Bone marrow (tissue), 2 donors: Measurements from ENCODE around the gene DAP3.
A peak's percentile ranks its signal among the peaks of the same experiment; 100 is the strongest.
"Not testable (repeated sequence)": the region's sequence is repeated elsewhere in the genome, so short reads cannot be mapped to it uniquely, and the experiment has no call there.

ENCODE experiments used
- DNase-seq, 2 donors: peaks; one replicate each; lab custom pipeline; 2025; lab: John Stamatoyannopoulos, UW

DAP3 gene

GRCh38 chr1:155689081-155689607 lies at the start of gene DAP3:
Gene DAP3 (plus strand): TSS chr1:155689091. CDS start chr1:155709780, 20,689 bp downstream.
- not testable (repeated sequence) for DNase-seq

DNA sequence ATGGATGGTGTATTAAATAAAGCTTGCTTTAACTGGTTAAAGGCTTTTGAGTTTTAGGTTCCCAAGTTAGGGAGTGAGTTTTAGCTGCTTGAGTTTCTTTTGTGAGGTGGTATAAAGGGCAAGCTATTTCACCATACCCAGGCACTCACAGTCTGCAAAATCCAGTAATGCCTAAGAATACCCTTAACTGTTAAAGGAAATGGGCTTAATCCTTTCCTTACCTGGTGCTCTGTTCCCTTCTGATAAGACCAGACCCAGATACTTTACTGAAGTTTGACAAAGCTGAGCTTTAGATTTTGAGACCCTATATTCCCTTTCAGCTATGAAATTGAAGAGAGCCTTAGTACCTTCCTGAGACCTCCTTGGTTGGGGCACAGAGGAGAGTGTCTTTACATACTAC lies 48.5 kb upstream of the DAP3 start:
- DNase-seq = no peak

DNA sequence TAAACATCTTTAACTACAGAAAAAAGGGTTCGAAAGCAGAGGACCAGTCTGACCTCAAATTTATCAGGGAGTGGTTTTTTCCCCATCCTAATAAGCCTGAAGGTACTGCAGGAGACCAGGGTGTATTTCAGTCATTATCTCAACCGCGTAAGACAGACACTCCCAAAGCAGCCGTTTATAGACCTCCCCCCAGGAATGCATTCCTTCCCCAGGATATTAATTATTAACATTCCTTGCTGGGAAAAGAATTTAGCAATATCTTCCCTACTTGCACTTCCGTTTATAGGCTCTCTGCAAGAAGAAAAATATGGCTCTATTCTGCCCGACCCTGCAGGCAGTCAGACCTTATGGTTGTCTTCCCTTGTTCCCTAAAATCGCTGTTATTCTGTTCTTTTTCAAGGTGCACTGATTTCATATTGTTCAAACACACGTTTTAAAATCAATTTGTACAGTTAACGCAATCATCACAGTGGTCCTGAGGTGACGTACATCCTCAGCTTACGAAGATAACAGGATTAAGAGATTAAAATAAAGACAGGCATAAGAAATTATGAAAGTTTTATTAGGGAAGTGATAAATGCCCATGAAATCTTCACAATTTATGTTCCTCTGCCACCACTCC lies 46.2 kb upstream of the DAP3 start:
- not testable (repeated sequence) for DNase-seq

DNA sequence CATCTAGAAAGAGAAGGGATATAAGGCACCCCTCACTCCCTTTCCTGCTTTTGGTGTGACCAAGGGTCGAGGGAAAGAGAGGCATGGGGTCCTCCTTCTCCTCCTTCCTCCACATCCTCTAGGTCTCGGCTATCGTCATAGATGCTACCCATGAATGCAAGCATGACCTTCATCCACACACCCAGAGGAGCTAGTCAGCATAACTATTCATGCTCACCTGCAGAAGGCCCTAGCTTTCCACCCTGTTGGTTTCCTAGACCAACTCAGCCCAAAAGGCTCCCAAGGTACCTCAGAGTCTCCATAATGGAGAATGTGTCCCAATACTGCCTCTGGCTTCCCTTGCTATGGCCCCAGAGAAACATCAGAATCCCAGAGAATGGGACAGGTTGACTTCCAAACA lies 45.7 kb upstream of the DAP3 start:
- DNase-seq = no peak

- DNase-seq = no peak
These were observed 43.8 kb upstream of the DAP3 start for GRCh38 chr1:155645034-155645598.

DNA sequence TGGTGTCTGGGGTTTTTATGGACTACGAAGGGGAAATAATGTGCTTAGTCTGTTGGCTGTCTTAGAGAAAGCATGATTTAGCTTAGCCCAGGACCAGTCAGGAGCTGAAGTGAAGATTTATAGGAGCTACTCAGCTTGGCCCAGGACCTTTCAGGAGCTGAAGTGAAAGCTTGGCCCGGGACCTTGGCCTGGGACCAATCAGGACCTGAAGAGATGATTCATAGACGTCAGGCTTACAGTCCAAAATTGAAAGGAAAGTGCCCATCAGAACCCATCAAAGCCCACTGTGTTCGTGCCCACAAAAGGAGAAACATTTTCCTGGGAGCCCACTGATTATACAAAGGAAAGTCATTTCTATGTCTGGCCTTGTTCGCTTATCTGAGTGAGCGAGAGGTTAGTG lies 43.2 kb upstream of the DAP3 start:
- DNase-seq = no peak

- DNase-seq = no peak
These were observed 42.6 kb upstream of the DAP3 start for GRCh38 chr1:155646307-155646706.

GRCh38 chr1:155648207-155649147 lies 40.4 kb upstream of the DAP3 start:
- peak; percentile 24 to 43 for DNase-seq

GRCh38 chr1:155649676-155650075 lies 39.2 kb upstream of the DAP3 start:
- DNase-seq = peak in 1 of 2 donors; percentile 9

- no peak for DNase-seq
These were observed 38.6 kb upstream of the DAP3 start for GRCh38 chr1:155650231-155650757.

GRCh38 chr1:155651861-155652661 lies 36.8 kb upstream of the DAP3 start:
- DNase-seq = no peak

DNA sequence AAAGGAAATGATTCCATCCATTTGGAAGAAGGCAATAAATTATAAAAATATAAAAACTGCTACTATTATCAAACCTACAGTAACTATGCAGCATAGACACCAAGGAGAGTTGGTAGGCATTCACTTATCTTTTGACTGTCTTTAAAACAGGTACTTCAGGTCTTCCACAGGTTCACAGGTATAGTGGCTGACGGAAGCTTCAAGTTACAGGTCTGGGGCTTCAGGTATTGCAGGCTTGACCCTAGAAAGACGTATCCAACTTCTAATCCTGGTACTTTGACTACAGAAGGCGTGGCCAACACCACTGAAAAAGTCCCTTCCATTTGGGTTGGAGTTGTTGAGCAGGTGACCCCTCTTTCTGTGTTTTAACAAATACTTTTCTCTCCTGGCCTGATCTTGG lies 35.9 kb upstream of the DAP3 start:
- DNase-seq = no peak

GRCh38 chr1:155657463-155657862 lies 31.4 kb upstream of the DAP3 start:
- DNase-seq = no peak

DNA sequence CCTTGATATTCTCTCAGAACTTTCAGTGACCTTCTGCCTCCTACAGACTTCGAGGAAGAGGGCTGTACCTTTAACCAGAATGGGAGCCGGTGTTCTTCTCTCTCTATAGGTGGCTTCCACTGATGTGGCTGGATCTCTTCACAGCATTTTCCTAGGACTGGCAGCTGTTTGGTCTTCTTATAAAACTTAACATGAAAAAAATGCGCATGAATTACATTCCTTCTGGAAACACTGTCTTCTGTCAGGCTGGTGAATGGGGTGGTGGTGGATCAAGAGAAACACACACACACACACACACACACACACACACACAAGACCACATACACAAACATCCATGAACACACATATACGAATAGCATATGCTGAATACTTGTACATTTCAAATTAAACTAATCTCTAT lies 27.7 kb upstream of the DAP3 start:
- not testable (repeated sequence) for DNase-seq

DNA sequence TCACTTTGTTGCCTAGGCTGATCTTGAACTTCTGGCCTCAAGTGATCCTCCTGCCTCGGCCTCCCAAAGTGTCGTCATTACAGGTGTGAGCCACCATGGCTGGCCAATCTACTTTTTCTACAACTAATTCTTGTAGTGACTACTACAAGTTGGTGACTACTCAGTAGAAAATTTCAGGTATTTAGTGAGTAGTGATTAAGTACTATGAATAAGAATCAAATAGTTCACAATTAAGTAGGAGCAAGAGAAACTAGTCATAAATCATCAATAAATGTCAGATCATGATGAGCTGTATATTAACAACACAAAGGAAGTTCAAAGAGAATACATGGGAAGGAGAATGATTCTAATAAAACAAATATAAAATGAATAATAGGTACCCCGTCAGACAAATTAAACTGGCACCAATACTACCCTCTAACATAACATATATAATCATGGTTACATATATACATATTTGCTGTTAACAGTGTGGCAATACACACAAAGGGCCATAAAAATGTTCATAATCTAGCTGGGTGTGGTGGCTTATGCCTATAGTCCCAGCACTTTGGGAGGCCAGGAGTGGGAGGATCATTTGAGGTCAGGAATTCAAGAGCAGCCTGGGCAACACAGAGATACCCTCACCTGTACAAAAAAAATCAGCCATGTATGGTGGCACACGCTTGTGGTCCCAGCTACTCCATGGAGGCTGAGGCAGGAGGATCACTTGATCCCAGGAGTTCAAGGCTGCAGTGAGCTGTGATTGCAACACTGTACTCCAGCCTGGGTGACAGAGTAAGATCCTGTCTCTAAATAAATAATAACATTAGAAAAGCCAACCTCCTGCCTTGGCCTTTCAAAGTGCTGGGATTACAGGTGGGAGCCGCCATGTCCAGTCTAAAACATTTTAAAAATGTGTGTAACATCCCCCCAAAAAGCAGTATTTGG lies 19.4 kb upstream of the DAP3 start:
- no peak for DNase-seq

DNA sequence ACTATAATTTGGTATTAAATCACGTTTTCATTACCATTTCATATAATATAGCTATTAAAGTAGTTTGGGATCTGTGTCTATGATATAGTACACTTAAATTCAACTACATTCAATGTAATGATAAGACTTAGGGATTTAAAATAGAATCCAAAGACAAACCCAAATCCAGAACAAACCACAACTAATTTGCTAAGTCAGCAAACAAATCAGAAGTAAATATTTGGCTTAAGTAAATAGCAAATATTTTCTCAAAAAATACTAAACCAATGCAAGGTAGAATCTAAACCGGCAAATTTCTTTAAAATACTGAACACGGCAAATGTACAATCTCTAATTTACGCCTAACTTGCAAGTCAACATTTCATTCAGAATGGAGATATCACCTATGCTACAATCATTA lies 17.1 kb upstream of the DAP3 start:
- DNase-seq = no peak

DNA sequence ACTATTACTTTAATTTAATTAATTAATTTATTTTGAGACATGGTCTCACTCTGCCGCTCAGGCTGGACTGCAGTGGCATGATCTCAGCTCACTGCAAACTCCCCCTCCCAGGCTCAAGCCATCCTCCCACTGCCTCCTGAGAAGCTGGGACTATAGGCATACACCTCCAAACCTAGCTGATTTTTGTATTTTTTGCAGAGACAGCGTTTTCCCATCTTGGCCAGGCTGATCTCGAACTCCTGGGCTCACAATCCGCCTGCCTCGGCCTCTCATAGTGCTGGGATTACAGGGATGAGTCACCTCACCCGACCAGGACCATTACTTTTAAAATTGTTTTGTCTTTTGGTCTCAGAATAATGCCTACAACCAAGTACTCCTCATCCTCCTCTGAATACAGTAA lies 15.9 kb upstream of the DAP3 start:
- no peak for DNase-seq

GRCh38 chr1:155678027-155678426 lies 10.9 kb upstream of the DAP3 start:
- DNase-seq = no peak

GRCh38 chr1:155678992-155679391 lies 9.9 kb upstream of the DAP3 start:
- not testable (repeated sequence) for DNase-seq

GRCh38 chr1:155680531-155680930 lies 8.4 kb upstream of the DAP3 start:
- no peak for DNase-seq

DNA sequence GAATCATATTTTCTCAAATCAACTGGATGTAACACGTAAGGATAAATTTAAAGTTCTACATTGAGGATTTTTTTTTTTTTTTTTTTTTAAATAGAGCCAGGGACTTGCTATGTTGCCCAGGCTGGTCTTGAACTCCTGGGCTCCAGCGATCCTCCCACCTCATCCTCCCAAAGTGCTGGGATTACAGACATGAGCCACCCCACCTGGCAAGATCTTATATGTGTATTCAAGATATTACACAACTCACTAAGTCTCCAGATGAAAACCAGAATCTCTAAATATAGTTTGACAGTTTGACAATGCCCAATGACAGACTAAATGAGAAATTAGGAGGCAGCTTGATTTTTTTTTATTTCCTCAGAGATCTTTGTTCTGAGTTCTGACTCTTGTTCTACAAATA lies 7.1 kb upstream of the DAP3 start:
- DNase-seq = no peak
